ELR (cell line): ENCODE results near the gene DEF6.

Experiments used
- DNase-seq: peaks from one replicate; pipeline ENCODE4 v3.0.0-alpha.2; 2015; ENCODE audit warnings: low read depth

Gene DEF6

DNA sequence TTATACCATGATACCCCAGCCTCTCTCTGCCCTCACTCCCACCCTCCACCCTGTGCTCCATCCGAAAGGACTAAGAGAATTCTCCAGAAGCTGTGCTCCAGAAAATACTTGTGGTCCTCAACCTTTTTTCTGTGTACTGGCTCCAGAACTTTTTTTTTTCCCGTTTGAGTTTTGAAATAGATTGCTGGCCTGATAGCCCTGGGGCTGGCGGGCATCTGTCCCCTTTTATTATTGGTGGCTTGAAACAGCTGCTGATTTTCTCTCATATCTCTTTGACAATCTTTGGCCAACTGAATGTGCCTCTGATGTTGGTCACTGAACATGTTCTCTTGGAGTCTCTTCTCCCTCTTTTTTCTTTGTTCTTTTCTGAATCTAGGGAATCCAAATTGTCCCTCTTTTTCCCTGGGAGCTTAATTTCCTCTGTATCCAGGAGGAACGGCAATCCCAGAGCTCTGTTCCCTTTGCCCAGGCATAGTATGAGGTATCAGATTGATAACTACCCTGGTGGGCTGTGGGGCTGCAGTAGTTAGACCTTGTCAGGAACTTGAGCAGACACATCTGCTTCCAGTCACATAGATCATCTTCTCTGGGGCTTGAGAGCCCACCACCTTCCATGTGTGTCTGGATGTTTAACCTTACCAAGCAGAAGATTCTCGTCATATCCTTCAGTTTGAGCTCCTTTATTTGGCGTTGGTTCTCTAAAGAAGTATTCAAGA, 46.4 kb downstream of the DEF6 start:
- no peak for DNase-seq

DNA sequence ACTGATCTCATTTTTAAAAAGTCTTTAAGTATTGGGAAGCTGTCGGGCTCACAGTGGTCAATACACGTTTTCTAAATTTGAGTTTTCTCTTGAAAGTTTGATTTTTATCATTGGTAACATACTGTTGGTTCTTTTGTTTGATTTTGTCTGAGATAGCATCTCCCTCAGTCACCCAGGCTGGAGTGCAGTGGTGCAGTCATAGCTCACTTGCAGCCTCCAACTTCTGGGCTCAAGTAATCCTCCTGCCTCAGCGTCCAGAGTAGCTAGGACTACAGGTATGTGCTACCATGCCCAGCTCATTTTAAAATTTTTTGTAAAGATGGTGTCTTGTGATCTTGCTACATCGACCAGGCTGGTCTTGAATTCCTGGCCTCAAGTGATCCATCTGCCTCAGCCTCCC, 53.8 kb downstream of the DEF6 start:
- DNase-seq: no peak

DNA sequence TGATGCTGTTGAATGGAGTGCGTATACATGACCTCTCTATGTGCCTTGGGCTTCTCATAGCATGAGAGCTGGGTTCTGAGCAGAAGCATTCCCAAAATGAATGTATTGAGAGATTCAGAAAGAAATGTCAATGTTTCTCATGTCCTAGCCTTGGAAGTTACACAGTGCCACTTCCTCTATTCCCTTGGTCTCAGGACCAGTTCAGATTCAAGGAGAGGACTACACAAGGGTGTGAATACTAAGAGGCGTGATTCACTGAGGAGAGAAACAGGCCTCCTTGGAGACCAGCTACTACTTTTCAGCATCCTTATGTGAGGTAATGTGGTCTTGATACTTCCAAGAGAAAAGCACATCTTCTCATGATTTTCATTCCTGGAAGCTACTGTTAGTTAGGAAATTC, 55.1 kb downstream of the DEF6 start:
- DNase-seq: no peak

DNA sequence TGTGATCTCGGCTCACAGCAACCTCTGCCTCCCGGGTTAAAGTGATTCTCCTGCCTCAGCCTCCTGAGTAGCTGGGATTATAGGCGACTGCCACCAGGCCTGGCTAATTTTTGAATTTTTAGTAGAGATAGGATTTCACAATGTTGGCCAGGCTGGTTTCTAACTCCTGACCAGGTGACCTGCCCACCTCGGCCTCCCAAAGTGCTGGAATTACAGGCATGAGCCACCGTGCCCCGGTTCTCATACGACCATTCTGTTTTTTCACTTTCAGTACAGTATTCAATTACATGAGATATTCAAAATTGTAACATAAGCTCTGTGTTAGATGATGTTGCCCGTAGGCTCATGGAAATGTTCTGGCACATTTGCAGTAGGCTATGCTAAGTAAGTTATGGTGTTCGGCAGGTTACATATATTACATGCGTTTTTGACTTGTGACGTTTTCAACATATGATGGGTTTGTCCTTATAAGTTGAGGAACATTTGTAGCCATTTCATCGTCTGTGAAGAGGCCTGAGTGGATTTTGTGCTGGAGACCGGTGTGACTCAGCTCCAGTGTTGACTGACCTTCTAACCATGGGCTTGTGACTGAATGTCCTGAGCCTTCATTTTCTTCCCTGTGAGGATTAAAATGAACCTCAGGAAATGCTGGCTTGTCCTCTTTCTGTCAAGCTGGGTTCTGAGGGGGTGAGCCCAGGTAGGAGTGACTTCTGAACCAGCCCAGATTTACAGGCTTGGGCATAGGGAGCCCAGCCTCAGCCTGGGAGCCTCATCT, 56.9 kb downstream of the DEF6 start:
- no peak for DNase-seq

DNA sequence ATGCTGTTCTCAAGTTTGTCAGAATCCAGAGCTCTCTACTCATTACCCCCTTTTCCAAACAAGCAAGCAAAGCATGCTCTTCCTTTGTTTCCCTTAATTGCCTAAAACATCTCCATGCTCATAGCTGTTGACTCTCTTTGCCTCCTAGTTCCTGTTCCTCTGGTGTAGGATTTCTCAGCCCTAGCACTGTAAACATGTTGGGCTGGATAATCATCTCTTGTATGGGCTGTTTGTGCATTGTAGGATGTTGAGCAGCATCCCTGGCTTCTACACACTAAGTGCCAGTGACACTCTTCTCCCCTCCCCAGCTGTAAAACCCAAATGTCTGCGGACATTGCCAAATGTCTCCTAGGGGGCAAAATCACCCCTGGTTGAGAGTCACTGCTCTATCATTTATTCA, 58.8 kb downstream of the DEF6 start:
- DNase-seq: no peak

DNA sequence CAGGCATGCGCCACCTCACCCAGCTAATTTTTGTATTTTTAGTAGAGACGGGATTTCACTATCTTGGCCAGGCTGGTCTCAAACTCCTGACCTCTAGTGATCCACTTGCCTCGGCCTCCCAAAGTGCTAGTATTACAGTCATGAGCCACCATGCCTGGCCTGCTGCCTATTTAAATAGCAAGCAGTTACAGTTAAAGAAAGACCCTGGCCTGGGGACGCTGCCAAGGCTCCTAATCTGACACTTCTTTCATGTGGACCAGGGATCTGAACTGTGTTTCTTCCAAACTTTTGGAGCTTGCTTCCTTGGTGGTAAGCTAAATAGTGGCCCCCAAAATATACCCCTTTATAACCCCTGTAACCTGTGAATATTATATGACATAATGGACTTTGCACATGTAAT, 60.1 kb downstream of the DEF6 start:
- no peak for DNase-seq

DNA sequence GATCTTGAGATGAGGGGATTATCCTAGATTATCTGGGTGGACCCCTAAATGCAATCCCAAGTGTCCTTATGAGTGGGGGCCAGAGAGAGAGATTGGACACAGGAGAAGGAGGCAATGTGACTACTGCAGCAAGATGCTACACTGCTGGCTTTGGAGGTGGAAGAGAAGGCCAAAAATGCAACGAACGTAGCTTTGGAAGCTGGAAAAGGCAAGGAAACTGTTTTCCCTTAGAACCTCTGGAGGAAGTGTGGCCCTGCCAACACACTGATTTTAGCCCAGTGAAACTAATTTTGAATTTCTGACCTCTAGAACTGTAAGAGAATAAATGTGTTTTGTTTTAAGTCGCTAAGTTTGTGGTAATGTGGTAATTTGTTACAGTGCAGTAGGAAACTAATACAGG, 60.5 kb downstream of the DEF6 start:
- no peak for DNase-seq

DNA sequence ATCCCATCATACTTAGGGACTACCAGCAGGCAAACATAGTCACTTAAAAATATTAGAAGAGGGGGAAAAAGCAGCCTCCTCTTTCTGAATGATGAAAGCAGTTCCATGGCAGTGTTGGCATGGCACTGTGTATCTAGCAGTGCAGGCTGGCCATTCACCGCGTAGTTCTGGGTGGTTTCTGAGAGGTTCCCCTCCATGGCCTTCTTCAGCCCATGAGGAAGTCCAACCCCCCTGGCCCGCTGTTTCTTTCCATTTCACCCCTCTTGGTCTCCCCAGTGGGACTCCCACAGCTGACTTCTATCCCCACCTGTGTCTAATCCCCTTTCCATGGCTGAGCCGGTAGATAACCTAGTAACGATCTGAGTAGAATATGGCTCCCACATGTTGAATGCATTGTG, 61.7 kb downstream of the DEF6 start:
- DNase-seq: no peak

DNA sequence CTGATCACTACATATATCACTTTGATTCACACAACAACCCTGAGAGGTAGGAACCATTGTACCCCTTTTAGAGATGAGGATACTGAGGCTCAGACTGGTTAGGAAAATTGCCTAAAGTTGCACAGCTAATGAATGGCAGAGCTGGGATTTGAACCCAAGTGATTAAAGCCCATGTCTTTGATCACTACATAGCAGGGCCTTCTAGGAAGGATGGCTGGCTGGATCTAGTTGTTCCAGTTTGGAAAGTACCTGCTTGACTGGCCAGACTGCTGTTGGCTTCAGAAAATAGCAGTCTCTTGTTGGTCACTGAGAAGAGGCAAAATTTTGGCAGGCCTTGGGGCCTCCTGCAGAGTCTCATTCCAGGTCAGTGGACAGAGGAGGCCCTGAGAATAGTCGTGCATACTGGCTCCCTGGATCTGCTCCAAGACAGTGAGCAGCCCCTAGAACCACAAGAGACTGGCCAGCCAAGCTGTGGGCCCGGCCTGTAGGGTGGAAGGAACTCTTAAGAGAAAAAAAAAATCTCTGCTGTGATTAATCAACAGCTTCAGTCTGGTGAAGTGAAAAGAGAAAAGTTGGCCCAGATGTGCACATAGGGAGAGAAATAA, 62.2 kb downstream of the DEF6 start:
- DNase-seq: no peak

DNA sequence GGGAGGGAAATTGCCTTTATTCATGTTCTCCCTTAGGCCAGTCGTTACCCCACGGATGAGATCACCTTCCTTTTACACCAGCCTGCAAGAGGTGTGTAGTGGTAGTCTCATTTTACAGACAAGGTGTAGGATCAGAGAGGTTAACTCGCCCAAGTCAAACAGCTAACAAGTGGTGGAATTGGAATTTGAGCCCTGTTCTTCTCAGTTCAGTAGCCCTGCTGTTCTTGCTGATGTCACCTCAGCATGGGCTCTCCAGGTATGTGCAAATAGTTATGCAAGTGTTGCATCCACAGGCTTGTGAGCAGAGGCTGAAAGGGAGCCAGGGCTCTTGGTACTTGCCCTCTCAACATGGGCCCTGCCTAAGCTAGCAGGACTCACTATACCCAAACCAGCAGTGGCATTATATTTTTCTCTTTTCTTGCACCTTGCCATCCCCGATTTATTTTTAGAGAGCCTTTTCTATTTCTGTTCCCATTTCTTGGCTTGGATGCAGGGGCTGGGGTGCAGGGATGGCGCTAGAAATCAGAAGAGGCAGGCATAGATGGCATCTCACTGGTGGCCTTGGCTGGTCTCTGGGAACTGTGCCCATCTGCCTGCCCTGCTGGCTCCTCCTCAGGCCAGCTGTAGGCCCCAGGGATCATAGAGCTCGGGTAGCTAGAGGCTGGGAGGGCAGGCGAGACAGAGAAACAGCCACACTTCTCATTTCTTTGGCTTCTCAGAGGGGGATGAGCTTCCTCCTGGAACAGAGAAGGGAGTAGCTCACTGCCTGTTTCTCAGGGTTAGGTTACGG, 62.9 kb downstream of the DEF6 start:
- DNase-seq: no peak

DNA sequence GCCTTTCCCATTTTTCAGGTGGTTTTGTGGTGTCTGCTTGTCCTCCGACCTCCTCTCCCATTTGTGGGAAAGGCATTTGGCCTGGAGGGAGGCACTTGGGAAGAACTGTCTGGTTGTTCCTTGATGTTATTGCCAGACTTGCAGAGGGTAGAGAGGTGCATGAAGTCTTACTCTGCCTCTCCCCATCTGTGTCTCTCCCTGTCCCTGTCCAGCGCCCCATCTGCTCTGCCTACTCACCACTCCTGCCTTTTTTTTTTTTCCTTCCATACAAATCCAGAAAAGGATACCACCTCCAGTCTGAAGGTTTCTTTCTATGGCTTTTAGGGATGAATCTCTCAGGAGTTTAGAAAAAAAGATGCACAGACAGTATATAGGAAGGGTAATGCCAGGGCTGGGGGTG, 64.6 kb downstream of the DEF6 start:
- DNase-seq: no peak

DNA sequence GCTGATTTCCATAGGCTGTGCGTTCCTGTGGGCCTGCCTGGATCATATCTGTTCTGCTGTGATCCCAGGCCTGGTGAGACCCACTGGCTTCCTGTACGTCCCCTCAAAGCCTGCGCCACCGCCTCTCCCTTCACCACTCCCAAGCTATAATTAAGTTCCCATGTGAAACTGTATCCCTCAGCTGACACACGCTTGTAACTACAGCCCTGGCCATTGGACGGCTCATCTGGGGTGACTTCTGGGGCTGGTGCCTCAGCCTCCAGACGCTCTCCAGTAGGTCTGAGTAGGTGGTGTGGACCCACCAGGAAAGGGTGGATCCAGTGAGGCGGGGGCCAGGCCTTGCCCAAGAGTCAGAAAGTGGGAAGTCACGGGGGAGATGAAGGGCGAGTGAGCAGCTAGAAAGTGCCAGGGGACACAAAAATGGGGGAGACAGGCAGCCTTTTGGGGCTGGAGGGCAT, 65.7 kb downstream of the DEF6 start:
- no peak for DNase-seq

DNA sequence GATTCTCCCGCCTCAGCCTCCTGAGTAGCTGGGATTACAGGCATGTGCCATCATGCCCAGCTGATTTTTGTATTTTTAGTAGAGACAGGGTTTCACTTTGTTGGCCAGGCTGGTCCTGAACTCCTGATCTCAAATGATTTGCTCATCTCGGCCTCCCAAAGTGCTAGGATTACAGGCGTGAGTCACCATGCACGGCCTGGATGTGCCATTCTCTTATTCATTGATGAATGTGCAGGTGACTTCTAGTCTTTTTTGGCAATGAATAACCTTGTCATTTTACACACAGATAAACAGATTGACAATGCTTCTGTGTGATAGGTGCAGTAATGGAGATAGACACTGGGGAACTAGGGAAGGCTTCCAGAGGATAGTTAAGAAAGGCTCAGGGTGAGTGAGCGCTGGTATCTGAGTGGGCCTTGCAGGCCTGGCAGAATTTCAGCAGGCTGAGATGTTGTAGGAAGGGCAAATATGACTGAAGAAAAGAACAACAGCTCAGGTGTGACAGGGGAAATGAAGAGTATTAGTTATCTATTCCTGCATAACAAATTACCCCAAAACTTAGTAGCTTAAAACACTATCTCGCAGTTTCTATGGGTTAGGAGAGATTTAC, 68.1 kb downstream of the DEF6 start:
- peak; percentile 53 for DNase-seq

DNA sequence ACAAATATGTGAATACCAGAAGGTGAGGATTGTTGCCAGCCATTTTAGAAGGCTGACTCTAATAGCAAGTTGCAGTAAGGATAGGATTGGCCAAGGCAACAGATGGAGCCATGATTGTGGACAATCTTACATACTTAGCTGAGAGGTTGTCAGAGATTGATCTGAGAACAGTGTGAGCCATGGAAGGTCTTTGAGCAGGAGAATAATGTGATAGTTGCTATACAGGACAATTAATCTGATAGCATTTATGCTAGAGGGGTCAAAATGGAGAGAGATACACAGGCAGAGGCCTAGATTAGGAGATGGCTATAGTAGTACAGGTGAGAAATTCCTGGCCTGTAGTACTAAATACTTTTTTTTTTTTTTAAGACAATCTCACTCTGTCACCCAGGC, 68.6 kb downstream of the DEF6 start:
- no peak for DNase-seq

DNA sequence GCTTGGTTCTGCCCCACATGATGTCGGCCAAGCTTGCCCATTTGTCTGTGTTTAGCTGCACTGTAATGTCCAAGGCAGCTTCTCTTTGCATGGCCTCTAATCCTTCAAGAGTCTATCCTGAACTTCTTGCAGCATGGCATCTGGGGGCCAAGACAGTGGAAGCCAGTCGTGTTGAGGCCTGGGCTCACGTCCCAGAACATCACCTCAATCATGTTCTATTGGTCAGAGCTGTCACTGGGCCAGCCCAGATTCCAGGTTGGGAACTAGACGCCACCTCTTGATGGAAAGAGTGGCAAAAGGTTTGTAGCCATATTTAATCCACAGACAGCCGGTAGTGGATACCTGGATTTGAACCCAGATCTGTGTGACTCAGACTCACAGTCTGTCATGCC, 70.0 kb downstream of the DEF6 start:
- no peak for DNase-seq

DNA sequence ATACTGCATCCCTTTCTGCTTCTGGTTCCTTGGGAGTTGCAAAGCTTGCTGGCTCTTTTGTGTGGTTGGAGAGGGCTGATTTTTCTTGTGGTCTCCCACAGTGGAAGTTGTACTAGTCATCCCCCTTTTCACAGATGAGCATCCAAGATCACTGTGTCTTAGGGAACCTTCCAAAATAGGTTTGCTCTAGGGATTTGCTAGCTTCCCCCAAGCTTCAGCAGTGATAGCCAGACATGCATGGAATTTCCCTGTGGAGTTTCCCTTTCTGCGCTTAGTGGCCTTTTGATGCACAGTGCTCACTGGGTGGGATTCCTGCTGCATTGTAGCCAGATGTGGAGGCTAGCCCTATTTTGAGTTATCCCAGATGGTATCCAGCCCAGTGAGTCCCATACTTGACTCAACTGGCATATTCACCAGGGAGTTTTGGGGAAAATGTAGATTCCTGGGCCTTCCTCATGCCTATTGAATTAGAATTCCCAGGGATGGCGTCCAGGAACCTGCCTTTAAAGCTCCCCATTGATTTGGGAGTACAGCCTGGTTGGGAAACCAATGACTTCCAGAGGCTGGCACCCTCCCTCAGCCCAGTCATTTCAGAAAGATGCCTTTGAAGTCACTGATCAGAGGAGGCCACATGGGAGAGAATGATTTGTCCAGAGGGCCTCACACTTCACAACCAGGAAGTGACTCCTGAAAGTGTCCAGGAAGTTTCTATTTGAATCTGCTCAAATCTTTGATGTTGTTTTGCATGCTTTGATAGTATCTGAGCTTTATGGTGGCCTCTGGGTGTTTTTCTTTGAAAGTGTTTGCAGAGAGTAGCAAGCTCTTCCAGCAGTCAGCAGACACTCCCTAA, 70.6 kb downstream of the DEF6 start:
- peak; percentile 73 for DNase-seq

DNA sequence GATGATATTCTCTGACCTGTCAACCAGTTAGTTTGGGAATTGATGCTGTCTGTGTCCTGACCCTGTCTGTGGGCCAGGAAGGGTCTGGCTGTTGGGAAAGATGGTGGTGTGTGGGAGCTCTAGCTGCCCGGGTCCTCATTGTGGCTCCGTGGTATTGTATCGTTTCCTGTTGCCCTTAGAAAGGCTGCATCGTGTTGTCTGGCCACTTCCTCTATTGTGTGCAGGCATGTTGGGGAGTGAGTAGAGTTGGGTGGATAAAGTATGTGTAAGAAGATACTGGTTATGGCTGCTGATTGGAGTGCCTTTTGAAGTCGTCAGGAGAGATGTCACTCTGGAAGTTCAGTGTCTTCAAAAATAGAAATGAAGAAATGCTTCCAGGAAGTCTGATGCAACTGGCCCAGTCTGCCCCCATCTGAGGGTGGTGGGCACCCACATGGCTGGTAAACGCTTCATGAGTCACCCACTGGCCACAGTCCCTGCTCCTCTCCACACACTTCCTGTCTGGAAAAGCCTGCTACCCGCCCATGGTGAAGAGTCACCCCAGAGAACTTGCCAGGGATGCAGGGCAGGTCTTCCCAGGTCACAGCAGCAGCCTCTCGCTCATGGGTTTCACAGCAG, 72.6 kb downstream of the DEF6 start:
- DNase-seq: peak; percentile 97

DNA sequence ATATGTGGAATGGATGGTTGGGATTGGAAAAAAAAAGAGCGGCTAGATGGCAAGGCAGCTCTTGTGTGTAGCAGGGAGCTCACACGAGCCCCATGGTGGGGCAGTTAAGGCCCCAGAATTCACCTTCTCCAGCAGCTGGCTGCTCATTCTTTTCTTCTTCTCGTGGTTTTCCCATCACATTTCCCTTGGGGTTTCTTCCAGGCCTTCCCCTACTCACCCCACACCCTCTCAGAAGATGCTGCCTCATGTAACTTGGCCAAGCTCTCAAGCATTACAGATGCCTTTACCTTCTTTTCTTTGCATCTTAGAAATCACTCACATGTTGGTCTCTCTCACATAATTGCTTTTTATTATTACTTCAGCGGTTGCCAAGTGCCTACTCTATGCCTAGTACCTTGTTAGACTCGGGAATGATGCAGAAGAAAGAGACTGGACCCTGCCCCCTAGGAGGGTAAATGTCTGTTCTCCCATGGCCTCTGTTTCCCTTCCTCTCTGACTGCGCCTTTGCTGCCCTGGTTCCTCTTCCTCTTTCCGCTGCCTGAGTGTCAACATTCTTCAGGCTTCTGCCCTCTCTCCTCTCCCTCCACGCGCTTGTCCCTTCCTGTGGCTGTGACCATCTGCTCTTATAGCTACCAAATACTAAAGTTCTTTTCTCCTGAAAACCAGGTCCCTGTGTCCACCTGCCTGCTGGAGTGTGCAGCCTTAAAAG, 73.3 kb downstream of the DEF6 start:
- no peak for DNase-seq
